ENCODE results near the gene ARHGAP15.
"Not testable (repeated sequence)": the region's sequence is repeated elsewhere in the genome, so short reads cannot be mapped to it uniquely, and the experiment has no call there.

ARHGAP15 gene

GRCh38 chr2:143515318-143515717, 386.1 kb downstream of the ARHGAP15 start:
- DNase-seq (ENCODE audit: extremely low read depth in 1 of 2, low read depth in 1 of 2), result no peak

- DNase-seq (ENCODE audit: extremely low read depth in 1 of 2, low read depth in 1 of 2), result no peak
Observed at GRCh38 chr2:143519521-143519920, 390.3 kb downstream of the ARHGAP15 start.

DNA sequence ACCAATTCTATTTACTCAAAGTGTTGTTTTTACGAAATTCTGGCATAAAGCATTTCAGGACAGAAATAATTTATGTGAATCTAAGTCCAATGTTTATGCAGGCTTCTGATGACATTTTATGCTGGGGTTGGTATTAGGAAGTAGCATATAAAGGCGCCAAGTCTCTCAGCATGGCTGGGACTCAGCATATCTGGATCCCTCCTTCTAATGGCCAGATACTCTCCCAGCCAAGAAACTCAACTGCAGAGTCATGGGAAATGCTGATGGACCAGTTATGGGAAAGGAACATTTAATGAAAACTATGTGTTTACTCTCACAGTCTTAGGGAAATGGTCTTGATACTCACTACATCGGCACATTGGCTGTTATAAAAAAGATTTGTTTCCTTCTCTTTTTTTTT, 392.2 kb downstream of the ARHGAP15 start:
- no peak for DNase-seq (ENCODE audit: extremely low read depth in 1 of 2, low read depth in 1 of 2)

GRCh38 chr2:143522699-143523098, 393.5 kb downstream of the ARHGAP15 start:
- DNase-seq (ENCODE audit: extremely low read depth in 1 of 2, low read depth in 1 of 2), result no peak

GRCh38 chr2:143524119-143524553, 394.9 kb downstream of the ARHGAP15 start:
- no peak for DNase-seq (ENCODE audit: extremely low read depth in 1 of 2, low read depth in 1 of 2)

DNA sequence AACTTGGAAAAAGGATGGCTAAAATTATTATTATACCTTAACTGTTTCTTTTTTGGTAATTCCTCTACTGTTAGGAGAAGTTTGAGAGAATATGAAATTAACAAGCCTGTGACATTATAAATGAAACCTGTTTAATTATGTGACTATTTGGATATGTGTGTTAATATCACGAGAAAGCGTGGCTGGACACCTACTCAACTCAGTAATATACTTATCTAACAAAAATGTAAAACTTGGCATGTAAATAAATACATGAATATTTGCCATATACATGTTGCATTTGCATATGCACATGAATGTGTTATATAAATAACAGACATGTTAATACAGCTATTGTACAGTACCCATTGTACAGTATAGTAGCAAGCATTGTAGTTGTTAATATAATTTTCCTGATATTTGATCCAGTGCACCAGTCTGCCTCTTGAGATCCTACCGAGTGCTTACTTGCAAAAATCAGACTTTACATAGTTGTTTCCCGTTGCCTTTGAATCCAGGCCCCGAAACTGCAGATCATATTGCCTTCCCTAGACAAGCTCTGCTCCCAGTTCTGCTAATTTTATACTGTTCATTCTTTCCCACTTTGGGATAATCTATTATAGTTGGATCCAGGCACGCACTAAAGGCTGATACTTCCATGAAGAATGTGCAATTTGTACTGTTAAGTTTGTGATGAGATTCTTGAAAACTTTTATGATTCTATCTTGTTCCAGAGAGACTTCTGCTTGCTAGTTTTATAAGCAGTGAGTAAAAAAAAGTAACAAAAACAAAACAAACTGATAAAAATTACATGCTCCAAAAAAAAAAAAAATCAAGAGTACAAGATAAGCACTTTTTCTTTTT, 395.6 kb downstream of the ARHGAP15 start:
- no peak for DNase-seq (ENCODE audit: extremely low read depth in 1 of 2, low read depth in 1 of 2)

- no peak for DNase-seq (ENCODE audit: extremely low read depth in 1 of 2, low read depth in 1 of 2)
Observed at GRCh38 chr2:143525402-143525860, 396.2 kb downstream of the ARHGAP15 start.

- no peak for DNase-seq (ENCODE audit: extremely low read depth in 1 of 2, low read depth in 1 of 2)
Observed at GRCh38 chr2:143526498-143526897, 397.3 kb downstream of the ARHGAP15 start.

DNA sequence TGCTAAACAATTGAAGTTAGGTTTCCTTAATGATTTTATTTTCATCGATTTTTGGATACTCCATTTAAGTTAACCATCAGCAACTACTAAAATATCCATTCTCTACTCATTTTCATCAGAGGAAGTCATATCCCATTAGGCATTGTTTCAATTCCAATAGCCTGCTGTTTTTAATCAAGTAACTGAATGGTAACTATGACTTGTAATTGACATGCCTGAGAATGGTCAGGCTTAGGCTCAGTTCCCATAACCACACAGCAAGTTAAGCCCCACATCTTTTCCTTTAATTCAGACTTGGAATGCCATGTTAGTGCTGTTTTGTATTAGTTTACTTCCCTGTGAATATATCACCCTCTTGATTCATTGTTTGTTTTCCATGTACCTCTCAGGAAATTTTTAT, 398.8 kb downstream of the ARHGAP15 start:
- DNase-seq (ENCODE audit: extremely low read depth in 1 of 2, low read depth in 1 of 2), result no peak

- no peak for DNase-seq (ENCODE audit: extremely low read depth in 1 of 2, low read depth in 1 of 2)
Observed at GRCh38 chr2:143529118-143529720, 400.0 kb downstream of the ARHGAP15 start.

DNA sequence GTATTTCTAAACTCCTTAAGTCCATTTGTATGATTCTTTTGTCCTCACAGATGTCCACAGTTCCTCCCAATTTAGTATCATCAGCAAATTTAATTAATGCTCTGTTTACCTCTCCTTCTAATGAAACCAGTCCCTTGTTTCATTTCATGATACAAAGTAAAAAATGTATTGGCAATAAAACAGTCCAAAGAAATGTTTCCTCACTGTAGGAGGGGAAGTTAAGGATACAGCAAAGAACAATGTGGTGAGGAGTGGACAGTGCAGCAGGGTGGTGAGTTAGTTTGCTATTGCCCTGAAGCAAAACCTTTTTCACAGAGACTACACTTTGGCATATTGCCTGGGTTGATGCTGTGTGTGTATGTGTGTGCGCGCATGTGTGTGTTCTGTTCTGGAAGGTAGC, 401.5 kb downstream of the ARHGAP15 start:
- no peak for DNase-seq (ENCODE audit: extremely low read depth in 1 of 2, low read depth in 1 of 2)

DNA sequence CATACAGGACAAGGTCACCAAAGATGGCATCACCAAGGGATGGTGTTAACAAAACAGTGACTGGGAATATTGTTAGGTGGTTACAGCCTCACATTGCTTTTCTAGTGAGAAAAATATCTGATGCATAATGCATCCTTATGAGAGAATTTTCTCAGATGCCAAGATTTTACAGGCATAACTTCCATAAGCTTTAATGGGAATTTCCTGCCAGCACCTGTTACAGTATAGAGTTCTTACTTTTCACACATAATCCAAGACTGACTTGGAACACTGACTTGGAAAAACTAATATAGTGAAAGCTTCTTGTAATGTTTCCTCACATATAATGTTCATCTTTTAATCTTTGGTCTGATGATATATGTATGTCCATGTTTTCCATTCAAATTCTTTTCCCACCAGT, 402.8 kb downstream of the ARHGAP15 start:
- no peak for DNase-seq (ENCODE audit: extremely low read depth in 1 of 2, low read depth in 1 of 2)

GRCh38 chr2:143533846-143534245, 404.6 kb downstream of the ARHGAP15 start:
- DNase-seq (ENCODE audit: extremely low read depth in 1 of 2, low read depth in 1 of 2), result no peak

DNA sequence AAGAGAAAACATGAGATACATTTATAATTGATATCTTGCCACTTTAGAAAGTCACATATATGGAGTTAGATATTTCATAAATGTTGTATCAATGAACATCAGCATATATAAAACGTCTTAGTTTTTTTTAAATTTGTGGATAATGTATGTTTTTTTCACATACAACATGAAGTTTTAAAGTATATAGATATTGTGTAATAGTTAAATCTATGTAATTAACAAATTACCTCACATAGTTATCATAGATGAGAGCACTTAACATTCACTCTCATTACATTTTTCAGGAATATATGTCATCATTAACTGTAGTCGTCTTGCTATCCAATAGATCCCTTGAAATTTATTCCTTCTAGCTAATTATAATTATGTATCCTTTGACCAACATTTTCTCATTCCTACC, 406.6 kb downstream of the ARHGAP15 start:
- no peak for DNase-seq (ENCODE audit: extremely low read depth in 1 of 2, low read depth in 1 of 2)

- not testable (repeated sequence) for DNase-seq (ENCODE audit: extremely low read depth in 1 of 2, low read depth in 1 of 2)
Observed at GRCh38 chr2:143541899-143542298, 412.7 kb downstream of the ARHGAP15 start.

DNA sequence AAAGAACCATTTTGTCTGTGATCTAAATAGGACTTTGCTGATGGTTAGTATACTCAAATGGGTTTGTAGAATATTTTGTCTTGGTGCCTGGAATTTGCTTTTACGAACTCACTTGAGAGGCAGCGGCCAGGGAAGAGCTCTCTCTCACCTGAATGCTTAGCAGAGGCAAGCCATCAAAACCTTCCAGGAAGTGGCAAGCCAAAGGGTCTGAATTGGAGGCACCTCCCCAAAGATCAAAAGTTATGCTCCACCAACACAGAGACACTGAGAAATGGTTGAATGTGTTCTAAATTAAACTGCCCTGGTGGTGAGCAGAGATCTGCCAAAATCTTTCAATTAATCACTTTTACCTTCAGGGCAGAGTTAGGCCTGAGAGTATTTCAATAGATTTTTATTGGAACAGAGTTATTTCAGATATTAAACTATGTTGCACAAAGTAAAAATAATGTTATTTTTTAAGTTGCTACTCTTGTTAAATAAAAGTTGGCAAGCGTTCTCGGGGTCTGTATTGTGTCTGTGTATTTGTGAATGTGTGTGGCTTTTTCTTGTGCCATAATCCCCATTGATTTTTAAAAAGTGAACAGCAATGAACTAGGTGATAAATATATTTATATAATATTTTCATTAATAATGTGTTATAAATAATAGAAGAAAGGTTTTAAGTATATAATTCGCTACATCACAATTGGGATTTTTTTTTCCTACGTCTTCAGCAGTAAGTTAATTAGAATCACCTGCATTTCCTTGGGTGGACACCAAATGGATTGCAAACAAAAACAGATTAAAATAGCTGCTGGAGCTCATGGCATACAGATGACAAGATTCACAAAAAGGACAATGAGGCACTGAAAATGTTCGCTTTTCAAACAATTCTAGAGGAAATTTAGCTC, 416.1 kb downstream of the ARHGAP15 start:
- DNase-seq (ENCODE audit: extremely low read depth in 1 of 2, low read depth in 1 of 2), result no peak

- DNase-seq (ENCODE audit: extremely low read depth in 1 of 2, low read depth in 1 of 2), result no peak
Observed at GRCh38 chr2:143545949-143546255, 416.7 kb downstream of the ARHGAP15 start.

GRCh38 chr2:143548032-143548431, 418.8 kb downstream of the ARHGAP15 start:
- DNase-seq (ENCODE audit: extremely low read depth in 1 of 2, low read depth in 1 of 2), result no peak

DNA sequence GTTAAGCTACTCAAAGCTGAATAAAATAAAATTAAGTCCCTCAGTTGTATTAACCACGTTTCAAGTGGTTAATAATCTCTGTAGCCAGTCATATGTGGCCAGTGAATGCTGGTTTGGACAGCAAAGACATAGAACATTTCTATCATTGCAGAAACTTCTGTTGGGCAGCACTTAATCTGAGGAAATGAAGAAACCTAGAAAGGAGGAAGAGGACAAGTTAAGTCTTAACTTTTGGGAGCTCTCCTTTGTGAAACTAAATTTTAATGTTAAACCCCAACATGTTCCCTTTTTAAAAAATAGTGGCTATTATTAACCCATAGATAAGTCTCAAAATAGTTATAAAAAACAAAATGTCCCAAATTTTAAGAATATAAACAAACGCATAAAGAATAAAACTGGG, 421.3 kb downstream of the ARHGAP15 start:
- DNase-seq (ENCODE audit: extremely low read depth in 1 of 2, low read depth in 1 of 2), result no peak

GRCh38 chr2:143551971-143552650, 422.9 kb downstream of the ARHGAP15 start:
- DNase-seq (ENCODE audit: extremely low read depth in 1 of 2, low read depth in 1 of 2), result no peak

GRCh38 chr2:143553261-143553660, 424.0 kb downstream of the ARHGAP15 start:
- DNase-seq (ENCODE audit: extremely low read depth in 1 of 2, low read depth in 1 of 2), result no peak

Data from activated CD8-positive, alpha-beta memory T cell treated with anti-CD3 and anti-CD28 coated beads for 1 hour (primary cell).